Measurements from ENCODE around the gene AGRP.

Gene AGRP

GRCh38 chr16:67436640-67437193, 46.6 kb downstream of the AGRP start:
- H3K4me3 ChIP-seq (ENCODE audit: low read depth, low read length): no peak overlapping the region
- DNase-seq (ENCODE audit: low read depth): no peak
- TF ChIP-seq, protein P1, sequence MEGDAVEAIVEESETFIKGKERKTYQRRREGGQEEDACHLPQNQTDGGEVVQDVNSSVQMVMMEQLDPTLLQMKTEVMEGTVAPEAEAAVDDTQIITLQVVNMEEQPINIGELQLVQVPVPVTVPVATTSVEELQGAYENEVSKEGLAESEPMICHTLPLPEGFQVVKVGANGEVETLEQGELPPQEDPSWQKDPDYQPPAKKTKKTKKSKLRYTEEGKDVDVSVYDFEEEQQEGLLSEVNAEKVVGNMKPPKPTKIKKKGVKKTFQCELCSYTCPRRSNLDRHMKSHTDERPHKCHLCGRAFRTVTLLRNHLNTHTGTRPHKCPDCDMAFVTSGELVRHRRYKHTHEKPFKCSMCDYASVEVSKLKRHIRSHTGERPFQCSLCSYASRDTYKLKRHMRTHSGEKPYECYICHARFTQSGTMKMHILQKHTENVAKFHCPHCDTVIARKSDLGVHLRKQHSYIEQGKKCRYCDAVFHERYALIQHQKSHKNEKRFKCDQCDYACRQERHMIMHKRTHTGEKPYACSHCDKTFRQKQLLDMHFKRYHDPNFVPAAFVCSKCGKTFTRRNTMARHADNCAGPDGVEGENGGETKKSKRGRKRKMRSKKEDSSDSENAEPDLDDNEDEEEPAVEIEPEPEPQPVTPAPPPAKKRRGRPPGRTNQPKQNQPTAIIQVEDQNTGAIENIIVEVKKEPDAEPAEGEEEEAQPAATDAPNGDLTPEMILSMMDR (IDR thresholded peaks at IDR 0.05; ENCODE audit: low read depth, low read length): no peak
- TF ChIP-seq MYC (IDR thresholded peaks at IDR 0.05; ENCODE audit: low read depth, low read length) (no peak), MAX (IDR thresholded peaks at IDR 0.05; ENCODE audit: low read depth, low read length) (no peak), POLR2A (IDR thresholded peaks at IDR 0.05; ENCODE audit: extremely low read depth, insufficient read length) (no peak)

- H3K4me3 ChIP-seq (ENCODE audit: low read depth, low read length): no peak overlapping the region
- DNase-seq (ENCODE audit: low read depth): no peak
- TF ChIP-seq MYC (IDR thresholded peaks at IDR 0.05; ENCODE audit: low read depth, low read length) (no peak), MAX (IDR thresholded peaks at IDR 0.05; ENCODE audit: low read depth, low read length) (no peak), POLR2A (IDR thresholded peaks at IDR 0.05; ENCODE audit: extremely low read depth, insufficient read length) (no peak)
- TF ChIP-seq, protein P1 (IDR thresholded peaks at IDR 0.05; ENCODE audit: low read depth, low read length): no peak
Measured at GRCh38 chr16:67435758-67436164, 47.6 kb downstream of the AGRP start.

DNA sequence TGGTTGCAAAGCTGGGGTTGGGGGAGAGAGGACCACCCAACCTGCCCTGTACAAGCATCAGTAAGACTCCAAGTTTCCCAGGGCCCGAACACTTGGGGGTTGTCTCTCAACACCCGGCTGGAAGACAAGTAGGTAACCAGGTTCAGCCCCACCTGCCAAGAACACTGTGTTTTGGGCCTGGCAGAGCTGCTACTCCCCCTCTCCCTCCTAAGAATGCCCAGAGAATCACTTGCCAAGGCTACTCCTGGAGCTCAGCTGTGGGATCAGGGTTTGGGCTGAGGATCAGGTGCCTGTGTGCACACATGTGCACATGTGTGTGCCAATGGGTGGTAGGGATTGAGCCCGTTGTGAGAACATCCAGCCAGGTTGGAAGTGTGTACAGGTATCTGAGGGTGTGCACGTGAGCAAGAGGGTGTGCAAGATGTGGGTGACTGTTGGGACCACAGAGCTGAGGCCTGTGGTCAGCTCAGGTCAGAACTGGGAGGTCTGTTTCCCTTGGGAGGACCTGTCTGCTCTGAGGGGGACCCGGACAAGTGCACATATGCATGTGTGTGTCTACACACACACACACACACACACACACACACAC, 50.1 kb downstream of the AGRP start:
- H3K4me3 ChIP-seq (ENCODE audit: low read depth, low read length): no peak overlapping the region
- no peak for DNase-seq (ENCODE audit: low read depth)
- TF ChIP-seq, protein P1 (IDR thresholded peaks at IDR 0.05; ENCODE audit: low read depth, low read length): no peak
- TF ChIP-seq POLR2A (IDR thresholded peaks at IDR 0.05; ENCODE audit: extremely low read depth, insufficient read length): no peak
- TF ChIP-seq MYC (IDR thresholded peaks at IDR 0.05; ENCODE audit: low read depth, low read length): no peak
- TF ChIP-seq MAX (IDR thresholded peaks at IDR 0.05; ENCODE audit: low read depth, low read length): no peak

Data from NB4 (cell line).